Heart left ventricle (tissue), 16 donors: Measurements from ENCODE around the gene HP1BP3. TPM values are rescaled to one million over a fixed set of nuclear protein-coding genes. Genes with fewer than 3 reads are reported as not detected.

ENCODE experiments used
- ATAC-seq, 4 donors: fragments of 200-7000 bp; cut with Tn5 transposase; one replicate each; pipeline ENCODE4 v1.9.1; 2020 to 2022; ENCODE audit warnings: moderate library complexity in 4 of 4, mild to moderate bottlenecking in 3 of 4, moderate number of reproducible peaks in 1 of 4
- DNase-seq, 5 donors: peaks; one replicate each; pipeline ENCODE4 v3.0.0-alpha.2; 2020
- H3K27ac ChIP-seq, 12 donors: fragments of 200-600 bp; sonication (generic) in 4 of 12; one replicate each; pipeline versions ENCODE4 v1.5.0 to v1.8.0; 2016 to 2022; ENCODE audit warnings: mild to moderate bottlenecking in 2 of 12
- H3K27me3 ChIP-seq, 9 donors: fragments of 200-600 bp; sonication (generic) in 2 of 9; one replicate each; pipeline versions ENCODE4 v1.5.1 to v1.8.0; 2016 to 2022; ENCODE audit warnings: mild to moderate bottlenecking in 3 of 9
- H3K36me3 ChIP-seq, 9 donors: fragments of 200-600 bp; sonication (generic) in 2 of 9; one replicate each; pipeline versions ENCODE4 v1.5.0 to v1.8.0; 2018 to 2022; ENCODE audit warnings: mild to moderate bottlenecking in 2 of 9
- H3K4me1 ChIP-seq, 12 donors: fragments of 200-600 bp; sonication (generic) in 4 of 12; one replicate each; pipeline versions ENCODE4 v1.5.0 to v1.8.0; 2016 to 2022; ENCODE audit warnings: mild to moderate bottlenecking in 3 of 12
- H3K4me3 ChIP-seq, 12 donors: fragments of 200-600 bp; sonication (generic) in 4 of 12; one replicate each; pipeline versions ENCODE4 v1.5.0 to v1.8.0; 2017 to 2022; ENCODE audit warnings: mild to moderate bottlenecking in 9 of 12, moderate library complexity in 4 of 12
- H3K9me3 ChIP-seq, 12 donors: fragments of 200-600 bp; sonication (generic) in 4 of 12; one replicate each; pipeline versions ENCODE4 v1.5.0 to v1.8.0; 2016 to 2022; ENCODE audit warnings: mild to moderate bottlenecking in 1 of 12
- POLR2A ChIP-seq, 2 donors: fragments of 450-650 bp; IDR thresholded peaks; one replicate each; pipeline ENCODE4 v1.6.1; 2017; ENCODE audit warnings: antibody characterized with exemption in 2 of 2, mild to moderate bottlenecking in 2 of 2, moderate library complexity in 2 of 2
- WGBS, 4 donors: extraction: QIAGEN DNeasy Blood & Tissue Kit in 2 of 4; methylation state at CpG; one replicate each; pipeline versions ENCODE4 v1.1.5 to v1.1.7; 2013 to 2018; 5-methylcytosine and 5-hydroxymethylcytosine counted together
- intact Hi-C, 10 donors: fragments of 100-400 bp; cut with DNase I; formaldehyde crosslinking; loops; one replicate each; pipeline versions ENCODE4 v1.11.1 to v1.14.2; 2022
- polyA plus RNA-seq, 2 donors: library from polyadenylated mRNA; stranded (reverse); fragments of 200-250 nt; gene quantifications; one replicate each; pipeline ENCODE4 v1.2.3, GENCODE V29; 2013
- total RNA-seq, 9 donors: library from RNA; depleted of rRNA in 2 of 9; stranded (reverse); fragments of >200 nt in 2 of 9; fragmentation: NEBNext Ultra II Directional in 3 of 9; extraction: Animal tissue kit (Norgen Biotek cat#: 25700) in 3 of 9; gene quantifications; one replicate each; pipeline versions ENCODE4 v1.1.0 to v1.2.4, GENCODE V29; 2016 to 2023
- TF ChIP-seq, protein P1 (sequence below), 12 donors: fragments of 200-600 bp; sonication (generic) in 4 of 12; IDR thresholded peaks; one replicate each; pipeline versions ENCODE4 v1.5.0 to v1.8.0; 2018 to 2022; ENCODE audit warnings: antibody characterized with exemption in 12 of 12, mild to moderate bottlenecking in 5 of 12
- donor health status: ischemic (EF 13 %, LVEDD 7.1; RV severe dilation, severe dysfunction).
- donor health status: healthy with polysubstance abuse.
- donor health status: DM: no; HTN: yes; CAD: no.
- donor health status: DM: no; HTN: no; CAD: no.
- donor health status: ischemic (EF 25% LVEDD 6.9; RV normal size, moderate dysfunction).
- donor health status: ischemic (EF 25% LVEDD 5.7; RV mildly dilated, moderate dysfunction).
- donor health status: healthy.
- donor health status: DM: yes; HTN: yes; CAD: no.
- donor health status: ischemic (EF 35%, LVEDD 5.7; RV mildly dilated, moderate dysfunction).
- donor health status: nonischemic (EF 11% LVEDD 7.7; RV severe dilation, severe dysfunction).
- donor health status: DM: yes; HTN: yes; CAD: no.
- donor health status: PGD.
- donor health status: ischemic (EF 29% LVEDD 5.4; RV normal size, mild dysfunction).
- donor health status: nonischemic (EF 23%, LVEDD 6.1; RV moderate dilation, normal function).

Gene HP1BP3
- total and polyA plus RNA-seq, 11 donors, result 37.9 to 152 (median 113) TPM

- Histone ChIP-seq H3K4me1 (no peaks in the 10 kb centered on the region), H3K27me3 (no peaks in the 10 kb centered on the region), H3K36me3 (peaks cover 0 to 38% (median 29%) of the 10 kb centered on the region in 9 donors), H3K9me3 (no peaks in the 10 kb centered on the region), H3K4me3 (no peak overlapping the region), H3K27ac (no peak overlapping the region)
- 97 to 100% (median 98%) methylated on average over 2 of the region's 2 CpGs for WGBS, 4 donors
- TF ChIP-seq POLR2A (IDR thresholded peaks at IDR 0.05), result no peak
- TF ChIP-seq, protein P1, sequence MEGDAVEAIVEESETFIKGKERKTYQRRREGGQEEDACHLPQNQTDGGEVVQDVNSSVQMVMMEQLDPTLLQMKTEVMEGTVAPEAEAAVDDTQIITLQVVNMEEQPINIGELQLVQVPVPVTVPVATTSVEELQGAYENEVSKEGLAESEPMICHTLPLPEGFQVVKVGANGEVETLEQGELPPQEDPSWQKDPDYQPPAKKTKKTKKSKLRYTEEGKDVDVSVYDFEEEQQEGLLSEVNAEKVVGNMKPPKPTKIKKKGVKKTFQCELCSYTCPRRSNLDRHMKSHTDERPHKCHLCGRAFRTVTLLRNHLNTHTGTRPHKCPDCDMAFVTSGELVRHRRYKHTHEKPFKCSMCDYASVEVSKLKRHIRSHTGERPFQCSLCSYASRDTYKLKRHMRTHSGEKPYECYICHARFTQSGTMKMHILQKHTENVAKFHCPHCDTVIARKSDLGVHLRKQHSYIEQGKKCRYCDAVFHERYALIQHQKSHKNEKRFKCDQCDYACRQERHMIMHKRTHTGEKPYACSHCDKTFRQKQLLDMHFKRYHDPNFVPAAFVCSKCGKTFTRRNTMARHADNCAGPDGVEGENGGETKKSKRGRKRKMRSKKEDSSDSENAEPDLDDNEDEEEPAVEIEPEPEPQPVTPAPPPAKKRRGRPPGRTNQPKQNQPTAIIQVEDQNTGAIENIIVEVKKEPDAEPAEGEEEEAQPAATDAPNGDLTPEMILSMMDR (IDR thresholded peaks at IDR 0.05), result no peak
- DNase-seq (no peak), ATAC-seq (no peak)
- intact Hi-C loops, result no loop called here
Observed at GRCh38 chr1:20830378-20830777, 43.3 kb upstream of the HP1BP3 start.

DNA sequence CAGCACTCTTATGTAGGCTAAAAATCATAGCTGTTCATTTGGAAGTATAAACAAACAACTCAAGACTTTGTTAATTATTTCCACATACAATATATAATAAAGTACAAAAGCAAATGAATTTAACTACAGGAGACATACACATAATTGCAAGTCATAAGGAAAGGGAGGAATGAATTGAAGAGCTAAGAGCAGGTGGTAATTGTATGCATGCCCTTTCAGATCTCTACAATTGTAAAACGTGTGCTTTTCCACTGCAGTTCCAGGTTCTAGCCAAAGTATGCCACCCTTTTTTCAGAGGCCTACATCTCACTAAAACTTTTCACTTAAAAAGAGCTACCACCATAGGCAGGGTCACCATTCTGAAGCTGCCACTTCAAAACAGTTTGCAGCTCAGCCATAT lies 42.8 kb upstream of the HP1BP3 start:
- Histone ChIP-seq H3K36me3 (peaks cover under 1 to 42% (median 31%) of the 10 kb centered on the region in 9 donors), H3K27ac (no peak overlapping the region), H3K27me3 (no peaks in the 10 kb centered on the region), H3K4me1 (no peaks in the 10 kb centered on the region), H3K9me3 (no peaks in the 10 kb centered on the region), H3K4me3 (no peak overlapping the region)
- DNase-seq (no peak), ATAC-seq (no peak)
- WGBS, 4 donors, result 77 to 94% (median 89%) methylated on average over 1 of the region's 1 CpG
- TF ChIP-seq POLR2A (IDR thresholded peaks at IDR 0.05), result no peak
- TF ChIP-seq, protein P1 (IDR thresholded peaks at IDR 0.05), result no peak
- intact Hi-C loops, result no loop called here

GRCh38 chr1:20829531-20829930 lies 42.4 kb upstream of the HP1BP3 start:
- WGBS, 4 donors, result 88 to 100% (median 95%) methylated on average over 1 of the region's 1 CpG
- Histone ChIP-seq H3K9me3 (no peaks in the 10 kb centered on the region), H3K4me3 (no peak overlapping the region), H3K4me1 (no peaks in the 10 kb centered on the region), H3K27ac (no peak overlapping the region), H3K27me3 (no peaks in the 10 kb centered on the region), H3K36me3 (peaks cover 2 to 46% (median 35%) of the 10 kb centered on the region in 9 donors)
- DNase-seq, result no peak
- no peak for ATAC-seq
- intact Hi-C loops, result no loop called here
- TF ChIP-seq, protein P1 (IDR thresholded peaks at IDR 0.05), result no peak
- TF ChIP-seq POLR2A (IDR thresholded peaks at IDR 0.05), result no peak

DNA sequence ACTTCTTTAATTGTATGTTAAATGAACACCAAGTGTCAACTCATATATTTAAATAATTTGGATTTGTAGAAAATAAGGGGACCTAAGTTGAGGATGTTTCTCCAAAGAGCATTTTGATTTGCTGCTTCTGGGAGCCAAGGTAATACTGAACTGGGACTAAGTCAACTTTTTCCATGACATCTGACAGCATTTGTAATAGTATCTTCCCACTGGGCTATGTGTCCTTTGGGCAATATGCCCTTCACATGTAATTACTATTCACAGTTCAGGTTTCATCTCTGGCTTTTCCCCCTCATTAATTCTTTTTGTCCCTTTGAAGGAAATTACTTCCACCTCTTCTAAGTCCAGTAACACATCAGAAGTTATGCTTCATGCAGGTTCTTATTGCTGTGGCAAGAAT lies 36.7 kb upstream of the HP1BP3 start:
- no peak overlapping the region for H3K4me3 ChIP-seq
- no peak for TF ChIP-seq POLR2A (IDR thresholded peaks at IDR 0.05)
- TF ChIP-seq, protein P1 (IDR thresholded peaks at IDR 0.05), result no peak
- H3K36me3 ChIP-seq, result peaks cover 0 to 79% (median 42%) of the 10 kb centered on the region in 9 donors
- ATAC-seq (no peak), DNase-seq (no peak)
- intact Hi-C loops, result no loop called here
- no peaks in the 10 kb centered on the region for H3K27me3 ChIP-seq
- H3K4me1 ChIP-seq, result no peaks in the 10 kb centered on the region
- H3K27ac ChIP-seq, result no peak overlapping the region
- H3K9me3 ChIP-seq, result no peaks in the 10 kb centered on the region
